Astrocyte of the spinal cord (primary cell): ENCODE measurements around the gene CEP83.

Experiments used
- DNase-seq: peaks from one replicate; pipeline ENCODE4 v3.0.0; 2011; ENCODE audit warnings: low read depth, low spot score
- H3K4me3 ChIP-seq: 2 replicates; pipeline ENCODE4 v1.5.1; 2011; ENCODE audit warnings: low read depth, mild to moderate bottlenecking, low read length, moderate library complexity
- in situ Hi-C: cut with HindIII; loops from 2 replicates; pipeline ENCODE4 v1.10.0; 2017; ENCODE audit warnings: low sequenced_read_pairs
- TF ChIP-seq, protein P1 (sequence below): IDR thresholded peaks from 2 replicates; pipeline ENCODE4 v1.5.1; 2012; ENCODE audit warnings: low read depth, mild to moderate bottlenecking, low read length, inconsistent platforms

The CEP83 gene

DNA sequence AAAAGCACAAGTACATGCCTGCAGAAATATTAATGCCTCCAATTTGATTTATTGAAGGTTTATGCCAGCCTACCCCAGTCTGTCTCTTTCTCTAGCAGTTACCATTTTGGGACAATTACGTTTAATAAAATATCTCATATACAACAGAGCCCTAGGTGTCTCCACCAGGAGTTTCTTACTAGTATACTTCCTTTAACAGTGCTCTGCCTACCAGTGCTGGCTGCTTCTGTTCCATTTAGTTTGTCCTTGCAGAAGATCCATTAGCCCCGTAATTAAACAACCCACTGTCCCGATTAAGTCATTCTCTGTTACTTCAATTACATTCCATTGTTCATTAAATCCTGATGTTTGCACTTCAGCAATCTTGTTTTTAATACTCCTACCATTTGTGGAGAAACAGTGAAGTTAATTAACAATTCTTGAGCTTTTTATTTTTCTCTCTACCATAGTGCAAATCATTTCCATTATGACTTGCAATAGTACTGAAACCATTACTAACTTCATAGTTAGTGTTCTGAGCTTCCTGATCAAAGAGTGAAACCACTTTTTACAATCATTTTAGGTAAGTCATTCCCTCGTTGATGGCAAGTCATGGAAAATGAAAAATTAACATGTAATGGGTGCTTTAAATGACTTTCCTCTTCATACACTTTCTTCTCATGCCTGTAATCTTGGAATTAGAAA lies 190.2 kb downstream of the CEP83 start:
- no peak overlapping the region for H3K4me3 ChIP-seq
- DNase-seq, result no peak
- in situ Hi-C loops, result no loop called here
- TF ChIP-seq, protein P1, sequence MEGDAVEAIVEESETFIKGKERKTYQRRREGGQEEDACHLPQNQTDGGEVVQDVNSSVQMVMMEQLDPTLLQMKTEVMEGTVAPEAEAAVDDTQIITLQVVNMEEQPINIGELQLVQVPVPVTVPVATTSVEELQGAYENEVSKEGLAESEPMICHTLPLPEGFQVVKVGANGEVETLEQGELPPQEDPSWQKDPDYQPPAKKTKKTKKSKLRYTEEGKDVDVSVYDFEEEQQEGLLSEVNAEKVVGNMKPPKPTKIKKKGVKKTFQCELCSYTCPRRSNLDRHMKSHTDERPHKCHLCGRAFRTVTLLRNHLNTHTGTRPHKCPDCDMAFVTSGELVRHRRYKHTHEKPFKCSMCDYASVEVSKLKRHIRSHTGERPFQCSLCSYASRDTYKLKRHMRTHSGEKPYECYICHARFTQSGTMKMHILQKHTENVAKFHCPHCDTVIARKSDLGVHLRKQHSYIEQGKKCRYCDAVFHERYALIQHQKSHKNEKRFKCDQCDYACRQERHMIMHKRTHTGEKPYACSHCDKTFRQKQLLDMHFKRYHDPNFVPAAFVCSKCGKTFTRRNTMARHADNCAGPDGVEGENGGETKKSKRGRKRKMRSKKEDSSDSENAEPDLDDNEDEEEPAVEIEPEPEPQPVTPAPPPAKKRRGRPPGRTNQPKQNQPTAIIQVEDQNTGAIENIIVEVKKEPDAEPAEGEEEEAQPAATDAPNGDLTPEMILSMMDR, result no peak

DNA sequence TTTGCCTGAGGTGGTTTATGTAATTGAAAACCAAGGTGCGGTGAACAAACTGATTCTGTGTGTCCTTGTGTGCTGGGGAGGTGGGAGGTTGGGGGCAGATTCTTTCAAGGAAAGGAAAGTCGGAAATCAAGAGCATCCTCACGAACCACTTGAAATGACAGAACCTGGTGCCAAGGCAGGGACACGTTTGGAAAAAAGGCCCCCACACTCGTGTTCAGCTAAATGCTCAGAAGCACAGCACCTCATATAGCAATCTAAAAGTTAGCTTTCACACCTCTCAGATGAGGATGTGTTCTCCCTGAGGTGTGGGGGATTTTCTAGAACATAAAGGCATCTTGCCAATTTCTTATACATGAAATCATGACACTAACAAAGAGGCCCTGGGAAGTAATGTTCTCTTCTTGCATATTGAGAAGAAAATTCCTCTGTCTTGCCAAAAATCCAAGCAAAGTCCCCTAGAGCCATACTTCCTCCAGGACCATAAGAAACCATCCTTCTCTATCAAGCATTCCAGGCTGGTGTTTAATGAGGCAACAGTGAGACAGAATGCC lies 191.7 kb downstream of the CEP83 start:
- H3K4me3 ChIP-seq, result no peak overlapping the region
- no peak for DNase-seq
- in situ Hi-C loops, result no loop called here
- TF ChIP-seq, protein P1, result no peak

DNA sequence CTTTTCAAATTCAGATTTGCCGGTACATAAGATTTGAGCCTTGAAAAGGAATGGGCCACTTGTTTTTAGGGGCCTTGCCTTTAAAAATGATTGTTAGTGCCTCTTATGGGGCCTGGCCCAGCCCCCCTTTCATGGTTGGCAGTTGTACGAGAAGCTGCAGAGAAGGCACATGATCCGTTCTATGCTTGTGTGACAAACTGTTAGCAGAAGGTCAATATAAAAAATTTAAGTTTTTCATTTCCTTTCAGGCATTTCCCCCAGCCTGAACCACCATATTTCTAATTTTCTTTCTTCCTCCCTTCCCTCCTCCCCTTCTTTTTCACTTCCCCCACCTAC lies 192.2 kb downstream of the CEP83 start:
- no peak for DNase-seq
- no peak overlapping the region for H3K4me3 ChIP-seq

DNA sequence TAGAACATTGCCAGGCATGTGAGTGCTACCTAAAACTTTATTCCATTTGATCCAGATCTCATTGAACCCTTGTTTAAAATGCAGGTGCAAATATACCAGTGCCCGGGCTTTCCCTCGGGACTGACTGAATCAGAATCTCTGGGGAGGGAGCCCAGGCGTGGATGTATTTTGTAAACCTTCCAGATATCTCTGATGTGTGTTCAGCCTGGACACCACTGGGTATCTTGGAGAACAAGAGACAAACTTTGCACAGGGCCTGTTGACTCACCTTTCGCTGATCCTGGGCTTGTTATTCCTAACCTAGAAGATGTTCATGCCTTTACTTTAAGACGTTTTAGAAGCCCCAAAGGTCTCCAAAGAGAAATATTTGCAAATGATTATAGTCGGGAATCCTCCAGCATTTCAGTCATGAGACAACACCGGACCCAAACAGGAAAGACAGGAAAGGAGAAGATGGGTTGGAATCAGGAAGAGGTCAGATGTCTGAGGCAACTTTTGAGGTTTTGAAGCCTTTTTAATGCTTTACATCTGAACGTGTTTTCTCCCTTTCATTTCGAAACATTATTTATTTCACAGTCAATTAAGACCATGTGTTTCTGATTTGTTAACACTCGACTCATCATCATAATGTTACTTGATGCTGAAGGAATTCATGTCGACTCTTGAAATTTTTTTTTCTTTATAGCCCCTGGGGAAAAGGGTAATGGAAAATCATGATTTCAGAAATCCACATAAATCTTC lies 192.7 kb downstream of the CEP83 start:
- DNase-seq, result peak; percentile 53
- in situ Hi-C loops, result no loop called here
- no peak overlapping the region for H3K4me3 ChIP-seq
- TF ChIP-seq, protein P1, result no peak

More for the DNA sequence above, 192.2 kb downstream of the CEP83 start:
- TF ChIP-seq, protein P1, result no peak
- in situ Hi-C loops, result no loop called here

GRCh38 chr12:94265966-94266745 lies 193.5 kb downstream of the CEP83 start:
- DNase-seq, result no peak
- no peak overlapping the region for H3K4me3 ChIP-seq
- in situ Hi-C loops, result no loop called here
- TF ChIP-seq, protein P1, result no peak

GRCh38 chr12:94265539-94265938 lies 194.1 kb downstream of the CEP83 start:
- in situ Hi-C loops, result no loop called here
- TF ChIP-seq, protein P1, result no peak
- no peak for DNase-seq
- H3K4me3 ChIP-seq, result no peak overlapping the region
